Body of pancreas (tissue), 4 donors: Measurements from ENCODE around the gene R3HDM2.

Source experiments
- CTCF ChIP-seq, 7 experiments: fragments of 450-650 bp in 4 of 7; fragments of 200-600 bp in 3 of 7; sonication (generic) in 3 of 7; IDR thresholded peaks; one replicate each; pipeline ENCODE4 v1.5.1; 2016 to 2019; ENCODE audit warnings: antibody characterized with exemption in 7 of 7
- POLR2A ChIP-seq, 3 donors: fragments of 450-650 bp; IDR thresholded peaks; one replicate each; pipeline ENCODE4 v1.6.1; 2016; ENCODE audit warnings: antibody characterized with exemption in 3 of 3, mild to moderate bottlenecking in 2 of 3

- TF ChIP-seq CTCF (IDR thresholded peaks at IDR 0.05), result no peak
- TF ChIP-seq POLR2A (IDR thresholded peaks at IDR 0.05), result no peak
Measured at GRCh38 chr12:57270966-57271470, 159.8 kb downstream of the R3HDM2 start.
